K562 (cell line): ENCODE results near the gene NFYC. TPM values are rescaled to one million over a fixed set of nuclear protein-coding genes. Genes with fewer than 3 reads are reported as not detected.
A peak's percentile ranks its signal among the peaks of the same experiment; 100 is the strongest.

Experiments used
- FOSL1 ChIP-seq: fragments of 200-800 bp; sonication (Bioruptor generic); conservative IDR thresholded peaks from 2 replicates; pipeline ENCODE4 v1.6.1; 2016; ENCODE audit warnings: missing genetic modification characterization, missing compliant biosample characterization
- JUN ChIP-seq, 2 experiments: sonication (generic) in 1 of 2; formaldehyde crosslinking in 1 of 2; IDR thresholded peaks; 2 replicates each; pipeline versions ENCODE4 v1.6.1 to v1.8.0; 2012 to 2022; ENCODE audit warnings: borderline replicate concordance in 2 of 2, mild to moderate bottlenecking in 2 of 2, improper control_type of control experiment in 1 of 2, low read depth in 1 of 2, low read length in 1 of 2, missing genetic modification reagents in 1 of 2
- KDM1A ChIP-seq, 2 experiments: fragments of 450-650 bp; IDR thresholded peaks; 2 replicates each; pipeline ENCODE4 v1.6.1; 2016; ENCODE audit warnings: mild to moderate bottlenecking in 2 of 2
- MCM3 ChIP-seq: fragments of 450-650 bp; IDR thresholded peaks from 2 replicates; pipeline ENCODE4 v1.6.1; 2016
- NFIX ChIP-seq: fragments of 250-450 bp; sonication (Bioruptor Pico); IDR thresholded peaks from 2 replicates; pipeline ENCODE4 v1.4.0; 2020; ENCODE audit warnings: low read depth, mild to moderate bottlenecking, moderate library complexity
- RBM14 ChIP-seq: fragments of 200-400 bp; formaldehyde crosslinking; IDR thresholded peaks from 2 replicates; pipeline ENCODE4 v1.6.1; 2018; ENCODE audit warnings: low read depth, mild to moderate bottlenecking, low read length, moderate library complexity, borderline replicate concordance; ENCODE audit not compliant: insufficient read depth
- RCOR1 ChIP-seq, 2 experiments: IDR thresholded peaks; 2 replicates each; pipeline ENCODE4 v1.6.1; 2012; ENCODE audit warnings: low read depth in 2 of 2, low read length in 2 of 2, borderline replicate concordance in 1 of 2, improper control_type of control experiment in 1 of 2
- SMAD2 ChIP-seq: fragments of 150-350 bp; IDR thresholded peaks from 2 replicates; pipeline ENCODE4 v1.6.1; 2014; ENCODE audit warnings: low read depth, mild to moderate bottlenecking, low read length
- SMARCE1 ChIP-seq: fragments of 450-650 bp; IDR thresholded peaks from 2 replicates; pipeline ENCODE4 v1.7.1; 2016; ENCODE audit warnings: mild to moderate bottlenecking
- ZNF24 ChIP-seq: fragments of 450-650 bp; IDR thresholded peaks from 2 replicates; pipeline ENCODE4 v1.6.1; 2016
- ZNF384 ChIP-seq: IDR thresholded peaks from 2 replicates; pipeline ENCODE4 v1.6.1; 2012; ENCODE audit warnings: low read depth, low read length, improper control_type of control experiment
- ZNF644 ChIP-seq: fragments of 200-800 bp; sonication (Bioruptor generic); IDR thresholded peaks from 2 replicates; pipeline ENCODE4 v1.6.1; 2016; ENCODE audit warnings: low read depth, missing genetic modification characterization, missing compliant biosample characterization
- polyA plus RNA-seq, 8 experiments: library from polyadenylated mRNA; depleted of rRNA in 4 of 8; stranded (reverse) in 5 of 8; unstranded in 3 of 8; fragments of >200 nt; fragmentation: Nextera tagmentation in 2 of 8; fragmentation: Illumina TruSeq in 1 of 8; extraction: Ambion mirVana in 2 of 8; extraction: Trizol in 1 of 8; gene quantifications; 2 replicates each; pipeline versions ENCODE4 v1.2.1 to v1.2.3, GENCODE V29; 2011 to 2014; ENCODE audit warnings: inconsistent platforms in 1 of 8, missing spikeins in 1 of 8
- total RNA-seq, 7 experiments: library from RNA; depleted of rRNA in 6 of 7; stranded (reverse); fragments of >200 nt in 6 of 7; fragmentation: Illumina TruSeq in 2 of 7; extraction: Trizol in 2 of 7; gene quantifications; 2 replicates each; pipeline versions ENCODE4 v1.2.1 to v1.2.3, GENCODE V29; 2011 to 2021; ENCODE audit warnings: low replicate concordance in 1 of 7
- TF ChIP-seq, protein P1 (sequence below), 2 experiments: fragments of 450-650 bp; IDR thresholded peaks; 2 replicates each; pipeline ENCODE4 v1.6.1; 2016
- TF ChIP-seq, protein P2 (sequence below): IDR thresholded peaks from 2 replicates; pipeline ENCODE4 v1.6.1; 2011; ENCODE audit warnings: borderline replicate concordance, low read depth, mild to moderate bottlenecking, moderate library complexity, low read length; ENCODE audit not compliant: insufficient read depth, poor library complexity, severe bottlenecking
- TF ChIP-seq, protein P3 (sequence below), 2 experiments: fragments of 450-650 bp; formaldehyde crosslinking in 1 of 2; IDR thresholded peaks; 2 replicates each; pipeline versions ENCODE4 v1.4.0 to v1.6.1; 2014 to 2020; ENCODE audit warnings: mild to moderate bottlenecking in 2 of 2, borderline replicate concordance in 1 of 2, low read depth in 1 of 2

NFYC gene
- total and polyA plus RNA-seq, 9 of the 15 experiments (the other 6 are each of a cell fraction or from before 2014, with no cell fraction given) = 4.8 to 59.8 (median 41.1) TPM

DNA sequence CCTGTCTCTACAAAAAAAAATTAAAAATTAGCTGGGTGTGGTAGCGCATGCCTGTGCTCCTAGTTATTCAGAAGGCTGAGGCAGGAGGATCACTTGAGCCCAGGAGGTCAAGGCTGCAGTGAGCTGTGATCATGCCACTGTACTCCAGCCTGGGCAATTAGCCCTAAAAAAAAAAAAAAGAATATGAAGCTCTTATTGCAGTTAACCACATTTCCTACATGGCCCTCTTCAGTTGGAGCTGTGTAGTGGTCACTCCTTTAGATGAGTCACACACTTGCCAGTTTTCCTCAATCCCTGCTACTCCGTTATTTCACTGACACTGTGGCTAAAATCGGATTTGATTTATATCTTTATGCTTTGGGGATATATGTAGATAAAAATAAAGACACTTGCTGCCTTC, 11.8 kb downstream of the NFYC start (continued):
- TF ChIP-seq, protein P1, sequence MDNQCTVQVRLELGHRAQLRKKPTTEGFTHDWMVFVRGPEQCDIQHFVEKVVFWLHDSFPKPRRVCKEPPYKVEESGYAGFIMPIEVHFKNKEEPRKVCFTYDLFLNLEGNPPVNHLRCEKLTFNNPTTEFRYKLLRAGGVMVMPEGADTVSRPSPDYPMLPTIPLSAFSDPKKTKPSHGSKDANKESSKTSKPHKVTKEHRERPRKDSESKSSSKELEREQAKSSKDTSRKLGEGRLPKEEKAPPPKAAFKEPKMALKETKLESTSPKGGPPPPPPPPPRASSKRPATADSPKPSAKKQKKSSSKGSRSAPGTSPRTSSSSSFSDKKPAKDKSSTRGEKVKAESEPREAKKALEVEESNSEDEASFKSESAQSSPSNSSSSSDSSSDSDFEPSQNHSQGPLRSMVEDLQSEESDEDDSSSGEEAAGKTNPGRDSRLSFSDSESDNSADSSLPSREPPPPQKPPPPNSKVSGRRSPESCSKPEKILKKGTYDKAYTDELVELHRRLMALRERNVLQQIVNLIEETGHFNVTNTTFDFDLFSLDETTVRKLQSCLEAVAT (IDR thresholded peaks at IDR 0.05) = no peak
- TF ChIP-seq MCM3 (no peak), NFIX (CRISPR knock-in tag) (no peak), ZNF24 (no peak), KDM1A (IDR thresholded peaks at IDR 0.05) (peak; percentile 42 to 54; a peak in 2 of 4 replicates), FOSL1 (tag) (peak; percentile 79), RCOR1 (IDR thresholded peaks at IDR 0.05; ENCODE audit: borderline replicate concordance in 1 of 2, low read depth in 2 of 2, low read length in 2 of 2) (0 out of 4 replicates have a peak, but pooled peaks of 1 of the 2 experiments have one; percentile 5), ZNF644 (tag) (no peak), SMAD2 (no peak), JUN (IDR thresholded peaks at IDR 0.05; ENCODE audit: borderline replicate concordance, low read depth, low read length) (peak; percentile 51; the same call in 1 of the 2 replicates), JUN (CRISPR knock-in tag; IDR thresholded peaks at IDR 0.05; ENCODE audit: borderline replicate concordance) (no peak), SMARCE1 (peak; percentile 40; the same call in 1 of the 2 replicates), RBM14 (no peak), ZNF384 (peak; percentile 85)
- TF ChIP-seq, protein P2, sequence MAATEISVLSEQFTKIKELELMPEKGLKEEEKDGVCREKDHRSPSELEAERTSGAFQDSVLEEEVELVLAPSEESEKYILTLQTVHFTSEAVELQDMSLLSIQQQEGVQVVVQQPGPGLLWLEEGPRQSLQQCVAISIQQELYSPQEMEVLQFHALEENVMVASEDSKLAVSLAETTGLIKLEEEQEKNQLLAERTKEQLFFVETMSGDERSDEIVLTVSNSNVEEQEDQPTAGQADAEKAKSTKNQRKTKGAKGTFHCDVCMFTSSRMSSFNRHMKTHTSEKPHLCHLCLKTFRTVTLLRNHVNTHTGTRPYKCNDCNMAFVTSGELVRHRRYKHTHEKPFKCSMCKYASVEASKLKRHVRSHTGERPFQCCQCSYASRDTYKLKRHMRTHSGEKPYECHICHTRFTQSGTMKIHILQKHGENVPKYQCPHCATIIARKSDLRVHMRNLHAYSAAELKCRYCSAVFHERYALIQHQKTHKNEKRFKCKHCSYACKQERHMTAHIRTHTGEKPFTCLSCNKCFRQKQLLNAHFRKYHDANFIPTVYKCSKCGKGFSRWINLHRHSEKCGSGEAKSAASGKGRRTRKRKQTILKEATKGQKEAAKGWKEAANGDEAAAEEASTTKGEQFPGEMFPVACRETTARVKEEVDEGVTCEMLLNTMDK = no peak
- TF ChIP-seq, protein P3, sequence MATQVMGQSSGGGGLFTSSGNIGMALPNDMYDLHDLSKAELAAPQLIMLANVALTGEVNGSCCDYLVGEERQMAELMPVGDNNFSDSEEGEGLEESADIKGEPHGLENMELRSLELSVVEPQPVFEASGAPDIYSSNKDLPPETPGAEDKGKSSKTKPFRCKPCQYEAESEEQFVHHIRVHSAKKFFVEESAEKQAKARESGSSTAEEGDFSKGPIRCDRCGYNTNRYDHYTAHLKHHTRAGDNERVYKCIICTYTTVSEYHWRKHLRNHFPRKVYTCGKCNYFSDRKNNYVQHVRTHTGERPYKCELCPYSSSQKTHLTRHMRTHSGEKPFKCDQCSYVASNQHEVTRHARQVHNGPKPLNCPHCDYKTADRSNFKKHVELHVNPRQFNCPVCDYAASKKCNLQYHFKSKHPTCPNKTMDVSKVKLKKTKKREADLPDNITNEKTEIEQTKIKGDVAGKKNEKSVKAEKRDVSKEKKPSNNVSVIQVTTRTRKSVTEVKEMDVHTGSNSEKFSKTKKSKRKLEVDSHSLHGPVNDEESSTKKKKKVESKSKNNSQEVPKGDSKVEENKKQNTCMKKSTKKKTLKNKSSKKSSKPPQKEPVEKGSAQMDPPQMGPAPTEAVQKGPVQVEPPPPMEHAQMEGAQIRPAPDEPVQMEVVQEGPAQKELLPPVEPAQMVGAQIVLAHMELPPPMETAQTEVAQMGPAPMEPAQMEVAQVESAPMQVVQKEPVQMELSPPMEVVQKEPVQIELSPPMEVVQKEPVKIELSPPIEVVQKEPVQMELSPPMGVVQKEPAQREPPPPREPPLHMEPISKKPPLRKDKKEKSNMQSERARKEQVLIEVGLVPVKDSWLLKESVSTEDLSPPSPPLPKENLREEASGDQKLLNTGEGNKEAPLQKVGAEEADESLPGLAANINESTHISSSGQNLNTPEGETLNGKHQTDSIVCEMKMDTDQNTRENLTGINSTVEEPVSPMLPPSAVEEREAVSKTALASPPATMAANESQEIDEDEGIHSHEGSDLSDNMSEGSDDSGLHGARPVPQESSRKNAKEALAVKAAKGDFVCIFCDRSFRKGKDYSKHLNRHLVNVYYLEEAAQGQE (IDR thresholded peaks at IDR 0.05; ENCODE audit: borderline replicate concordance) = no peak
- TF ChIP-seq, protein P3 (CRISPR knock-in tag; IDR thresholded peaks at IDR 0.05; ENCODE audit: low read depth) = no peak
